Osteocyte (in vitro differentiated cells): ENCODE measurements around the gene ZNF527. TPM values are rescaled to one million over a fixed set of nuclear protein-coding genes. Genes with fewer than 3 reads are reported as not detected.
A peak's percentile ranks its signal among the peaks of the same experiment; 100 is the strongest.

Source experiments
- DNase-seq: peaks from one replicate; pipeline ENCODE4 v3.0.0; 2021; ENCODE audit warnings: mixed read lengths; ENCODE audit not compliant: unreplicated experiment; ENCODE audit errors: extremely low spot score
- H3K27ac Mint-ChIP-seq: one replicate; pipeline ENCODE4 v1.8.0; 2021; ENCODE audit warnings: mild to moderate bottlenecking, mixed read lengths; ENCODE audit not compliant: unreplicated experiment
- H3K27me3 Mint-ChIP-seq: one replicate; pipeline ENCODE4 v1.8.0; 2021; ENCODE audit warnings: mixed read lengths; ENCODE audit not compliant: unreplicated experiment
- H3K36me3 Mint-ChIP-seq: one replicate; pipeline ENCODE4 v1.8.0; 2021; ENCODE audit warnings: mixed read lengths; ENCODE audit not compliant: unreplicated experiment
- H3K4me1 Mint-ChIP-seq: one replicate; pipeline ENCODE4 v1.8.0; 2021; ENCODE audit warnings: mixed read lengths; ENCODE audit not compliant: unreplicated experiment
- H3K4me3 Mint-ChIP-seq: one replicate; pipeline ENCODE4 v1.8.0; 2021; ENCODE audit warnings: mild to moderate bottlenecking, moderate library complexity, mixed read lengths; ENCODE audit not compliant: unreplicated experiment
- H3K9me3 Mint-ChIP-seq: one replicate; pipeline ENCODE4 v1.8.0; 2021; ENCODE audit warnings: mixed read lengths; ENCODE audit not compliant: unreplicated experiment
- long read RNA-seq: library from polyadenylated mRNA; unstranded; transcript quantifications from one replicate; pipeline ENCODE4 v2.0.0, GENCODE V29; 2021
- total RNA-seq: library from RNA; stranded (reverse); gene quantifications from 2 replicates; pipeline ENCODE4 v1.2.1, GENCODE V29; 2021
- TF ChIP-seq, protein P1 (sequence below): fragments of 200-600 bp; sonication (generic); IDR thresholded peaks from 2 replicates; pipeline ENCODE4 v1.5.0; 2021; ENCODE audit warnings: antibody characterized with exemption, mild to moderate bottlenecking, moderate library complexity

ZNF527 gene
- total RNA-seq = 5.8 and 7.3 TPM in 2 replicates
- long read RNA-seq, transcript ZNF527-202 (5 exons, 2,828 nt) = major isoform, 8 of 12 reads
- long read RNA-seq, partial matches to known transcripts = 1 of 12 reads
- long read RNA-seq, other reads (novel, unspliced or antisense) = 2 of 12 reads

- peaks cover 15% of the 10 kb centered on the region for H3K4me1 Mint-ChIP-seq
- peak within 1 kb of the TSS; percentile 96 for H3K27ac Mint-ChIP-seq
- no peaks in the 10 kb centered on the region for H3K27me3 Mint-ChIP-seq
- peaks cover 7% of the 10 kb centered on the region for H3K9me3 Mint-ChIP-seq
- H3K4me3 Mint-ChIP-seq = peak within 1 kb of the TSS; percentile 99
- no peaks in the 10 kb centered on the region for H3K36me3 Mint-ChIP-seq
- peak; percentile 98 for DNase-seq
- TF ChIP-seq, protein P1, sequence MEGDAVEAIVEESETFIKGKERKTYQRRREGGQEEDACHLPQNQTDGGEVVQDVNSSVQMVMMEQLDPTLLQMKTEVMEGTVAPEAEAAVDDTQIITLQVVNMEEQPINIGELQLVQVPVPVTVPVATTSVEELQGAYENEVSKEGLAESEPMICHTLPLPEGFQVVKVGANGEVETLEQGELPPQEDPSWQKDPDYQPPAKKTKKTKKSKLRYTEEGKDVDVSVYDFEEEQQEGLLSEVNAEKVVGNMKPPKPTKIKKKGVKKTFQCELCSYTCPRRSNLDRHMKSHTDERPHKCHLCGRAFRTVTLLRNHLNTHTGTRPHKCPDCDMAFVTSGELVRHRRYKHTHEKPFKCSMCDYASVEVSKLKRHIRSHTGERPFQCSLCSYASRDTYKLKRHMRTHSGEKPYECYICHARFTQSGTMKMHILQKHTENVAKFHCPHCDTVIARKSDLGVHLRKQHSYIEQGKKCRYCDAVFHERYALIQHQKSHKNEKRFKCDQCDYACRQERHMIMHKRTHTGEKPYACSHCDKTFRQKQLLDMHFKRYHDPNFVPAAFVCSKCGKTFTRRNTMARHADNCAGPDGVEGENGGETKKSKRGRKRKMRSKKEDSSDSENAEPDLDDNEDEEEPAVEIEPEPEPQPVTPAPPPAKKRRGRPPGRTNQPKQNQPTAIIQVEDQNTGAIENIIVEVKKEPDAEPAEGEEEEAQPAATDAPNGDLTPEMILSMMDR = no peak
These were observed at the start of gene ZNF527 for GRCh38 chr19:37370880-37371661. Gene ZNF527, plus strand, starts transcription at chr19:37371099. Its CDS starts 3,100 bp downstream, at chr19:37374199.

DNA sequence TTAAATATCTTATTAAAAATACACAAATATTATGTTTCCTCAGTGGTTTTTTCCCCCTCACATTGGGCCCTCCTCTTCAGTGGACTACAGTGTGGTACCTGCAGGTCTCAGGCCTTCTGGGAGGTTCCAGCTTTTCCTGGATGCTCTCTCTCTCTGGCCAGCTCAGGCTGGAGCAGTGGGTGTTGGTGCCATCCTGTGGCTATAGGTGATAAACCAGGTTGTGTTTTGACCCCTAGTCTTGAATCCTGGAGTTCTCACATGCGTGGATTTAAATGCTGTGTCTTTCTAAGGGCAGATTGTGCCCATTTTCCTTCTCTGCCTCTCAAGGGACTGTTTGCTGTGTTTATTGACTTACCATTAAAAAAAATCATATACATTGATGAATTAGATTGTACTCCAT, 41.2 kb upstream of the ZNF527 start:
- Mint-ChIP-seq H3K36me3 (peaks cover 49% of the 10 kb centered on the region), H3K9me3 (no peaks in the 10 kb centered on the region), H3K27ac (no peak overlapping the region), H3K4me3 (no peak overlapping the region), H3K4me1 (peaks cover 15% of the 10 kb centered on the region), H3K27me3 (no peaks in the 10 kb centered on the region)
- TF ChIP-seq, protein P1 = peak; percentile 31
- no peak for DNase-seq

GRCh38 chr19:37332839-37333238, 38.1 kb upstream of the ZNF527 start:
- no peaks in the 10 kb centered on the region for H3K27me3 Mint-ChIP-seq
- no peak for DNase-seq
- peak overlapping the region; percentile 37 for H3K27ac Mint-ChIP-seq
- TF ChIP-seq, protein P1 = no peak
- peaks cover 29% of the 10 kb centered on the region for H3K4me1 Mint-ChIP-seq
- H3K4me3 Mint-ChIP-seq = no peak overlapping the region
- no peaks in the 10 kb centered on the region for H3K9me3 Mint-ChIP-seq
- H3K36me3 Mint-ChIP-seq = peaks cover 38% of the 10 kb centered on the region

DNA sequence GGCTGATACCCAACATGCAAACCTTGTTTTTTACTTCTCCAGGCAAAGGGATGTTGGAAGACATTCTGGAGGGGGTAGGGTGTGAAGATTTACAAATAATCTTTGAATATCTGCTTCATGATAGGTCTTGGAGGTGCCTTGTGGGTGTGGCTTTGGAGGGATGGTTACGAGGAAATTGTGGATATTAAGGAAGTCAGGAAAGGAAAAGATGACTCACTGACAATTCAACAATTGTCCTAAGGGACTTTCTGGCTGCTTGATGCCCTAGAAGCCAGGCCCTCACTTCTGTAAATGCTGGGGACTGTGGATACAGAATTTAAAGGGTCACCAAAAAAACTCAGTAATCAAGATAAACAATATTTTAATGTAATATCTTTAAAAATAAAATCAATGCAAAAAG, 37.4 kb upstream of the ZNF527 start:
- Mint-ChIP-seq H3K27ac (peak overlapping the region; percentile 88), H3K27me3 (no peaks in the 10 kb centered on the region), H3K4me1 (peaks cover 33% of the 10 kb centered on the region), H3K4me3 (peak overlapping the region; percentile 91), H3K9me3 (no peaks in the 10 kb centered on the region), H3K36me3 (peaks cover 37% of the 10 kb centered on the region)
- DNase-seq = no peak
- TF ChIP-seq, protein P1 = no peak
